Astrocyte (in vitro differentiated cells and primary cell): ENCODE results near the gene CCDC196. TPM values are rescaled to one million over a fixed set of nuclear protein-coding genes. Genes with fewer than 3 reads are reported as not detected.

Experiments used
- DNase-seq: peaks from one replicate; pipeline ENCODE4 v3.0.0-alpha.2; 2010; ENCODE audit warnings: low read depth
- FAIRE-seq: peaks from 2 replicates; lab custom pipeline; 2011; peaks lifted over from hg19 to GRCh38; lab: Jason Lieb, UNC
- H2AFZ ChIP-seq: 2 replicates; pipeline ENCODE4 v1.6.0; 2012; ENCODE audit warnings: low read depth, low read length, inconsistent platforms
- H3K27ac ChIP-seq: 2 replicates; pipeline ENCODE4 v1.5.1; 2011; ENCODE audit warnings: low read depth, low read length, inconsistent platforms
- H3K27me3 ChIP-seq: 2 replicates; pipeline ENCODE4 v1.6.0; 2011; ENCODE audit warnings: low read length, inconsistent platforms; ENCODE audit not compliant: insufficient read depth
- H3K36me3 ChIP-seq: 2 replicates; pipeline ENCODE4 v1.5.1; 2011; ENCODE audit warnings: low read length, inconsistent platforms; ENCODE audit not compliant: insufficient read depth
- H3K4me1 ChIP-seq: 2 replicates; pipeline ENCODE4 v1.5.1; 2011; ENCODE audit warnings: low read length, inconsistent platforms; ENCODE audit not compliant: insufficient read depth
- H3K4me2 ChIP-seq: 2 replicates; pipeline ENCODE4 v1.6.0; 2012; ENCODE audit warnings: low read length, inconsistent platforms
- H3K4me3 ChIP-seq: 2 replicates; pipeline ENCODE4 v1.5.1; 2011; ENCODE audit warnings: low read depth, mild to moderate bottlenecking, low read length, inconsistent platforms; ENCODE audit not compliant: insufficient read depth
- H3K79me2 ChIP-seq: 2 replicates; pipeline ENCODE4 v1.6.0; 2012; ENCODE audit warnings: mild to moderate bottlenecking, low read length, inconsistent platforms; ENCODE audit not compliant: insufficient read depth
- H3K9ac ChIP-seq: 2 replicates; pipeline ENCODE4 v1.6.0; 2012; ENCODE audit warnings: mild to moderate bottlenecking, low read length, inconsistent platforms
- H3K9me3 ChIP-seq: 2 replicates; pipeline ENCODE4 v1.5.1; 2012; ENCODE audit warnings: low read depth, mild to moderate bottlenecking, low read length, inconsistent platforms; ENCODE audit not compliant: insufficient read depth
- H4K20me1 ChIP-seq: 2 replicates; pipeline ENCODE4 v1.6.0; 2012; ENCODE audit warnings: low read length, inconsistent platforms; ENCODE audit not compliant: insufficient read depth
- H3K27ac Mint-ChIP-seq: one replicate; pipeline ENCODE4 v1.8.0; 2021; ENCODE audit warnings: mild to moderate bottlenecking, mixed read lengths; ENCODE audit not compliant: unreplicated experiment
- H3K27me3 Mint-ChIP-seq: one replicate; pipeline ENCODE4 v1.8.0; 2021; ENCODE audit warnings: low read depth, mixed read lengths; ENCODE audit not compliant: unreplicated experiment
- H3K36me3 Mint-ChIP-seq: one replicate; pipeline ENCODE4 v1.8.0; 2021; ENCODE audit warnings: low read depth, mixed read lengths; ENCODE audit not compliant: unreplicated experiment
- H3K4me1 Mint-ChIP-seq: one replicate; pipeline ENCODE4 v1.8.0; 2021; ENCODE audit warnings: low read depth, mixed read lengths; ENCODE audit not compliant: unreplicated experiment
- H3K4me3 Mint-ChIP-seq: one replicate; pipeline ENCODE4 v1.8.0; 2021; ENCODE audit warnings: mild to moderate bottlenecking, moderate library complexity, mixed read lengths; ENCODE audit not compliant: unreplicated experiment
- H3K9me3 Mint-ChIP-seq: one replicate; pipeline ENCODE4 v1.8.0; 2021; ENCODE audit warnings: mild to moderate bottlenecking, mixed read lengths; ENCODE audit not compliant: unreplicated experiment
- EZH2 ChIP-seq: IDR thresholded peaks from 2 replicates; pipeline ENCODE4 v1.6.1; 2012; ENCODE audit warnings: mild to moderate bottlenecking, low read length, inconsistent platforms; ENCODE audit not compliant: insufficient read depth
- total RNA-seq: library from RNA; stranded (reverse); gene quantifications from 2 replicates; pipeline ENCODE4 v1.2.1, GENCODE V29; 2021
- TF ChIP-seq, protein P1 (sequence below): IDR thresholded peaks from 2 replicates; pipeline ENCODE4 v1.5.1; 2011; ENCODE audit warnings: low read depth, mild to moderate bottlenecking, inconsistent platforms, low read length, moderate library complexity; ENCODE audit not compliant: insufficient read depth

Gene CCDC196
- total RNA-seq, 1 donor from 2014 or later, result not detected

GRCh38 chr14:66443785-66444184 is 42.4 kb upstream of the CCDC196 start:
- no peak overlapping the region for H3K27ac Mint-ChIP-seq

DNA sequence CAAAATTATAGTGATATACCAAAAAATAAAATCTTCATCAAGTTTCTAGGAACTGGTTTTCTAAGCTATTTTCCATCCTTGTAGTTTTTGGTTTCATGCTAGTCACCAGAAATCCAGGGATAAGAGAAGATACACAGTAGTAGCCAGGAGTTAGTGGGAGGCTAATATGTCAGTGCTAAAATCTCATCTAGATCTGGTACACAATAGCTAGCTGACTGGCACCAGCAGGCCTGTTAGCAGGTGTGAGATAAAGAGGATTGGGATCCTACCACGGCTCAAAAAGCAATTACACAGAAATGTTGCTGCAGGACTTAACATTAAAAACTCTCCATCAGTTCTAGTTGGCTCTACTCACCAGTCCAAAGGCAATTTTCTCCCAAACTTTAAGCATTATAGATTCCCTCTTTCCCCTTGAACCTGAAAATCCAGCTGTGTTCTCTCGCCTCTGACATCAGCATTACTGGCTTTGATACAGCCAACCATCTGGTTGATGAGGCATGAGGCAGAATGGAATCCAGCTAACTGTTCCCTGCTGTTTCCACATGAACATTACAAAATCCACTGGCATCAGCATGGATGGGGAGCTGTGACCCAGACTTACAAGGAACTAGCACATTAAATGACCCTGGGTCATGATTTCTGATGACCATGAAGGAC is 41.8 kb upstream of the CCDC196 start:
- H3K36me3 Mint-ChIP-seq, result no peaks in the 10 kb centered on the region
- H3K4me1 Mint-ChIP-seq, result no peaks in the 10 kb centered on the region
- Histone ChIP-seq H3K27ac (no peak overlapping the region), H3K4me3 (no peak overlapping the region), H3K4me2 (no peak overlapping the region), H4K20me1 (no peaks in the 10 kb centered on the region), H3K4me1 (no peaks in the 10 kb centered on the region), H3K9me3 (no peaks in the 10 kb centered on the region), H3K79me2 (no peaks in the 10 kb centered on the region), H3K9ac (no peak overlapping the region), H3K36me3 (no peaks in the 10 kb centered on the region), H2AFZ (no peak overlapping the region), H3K27me3 (no peaks in the 10 kb centered on the region)
- no peak overlapping the region for H3K27ac Mint-ChIP-seq
- H3K4me3 Mint-ChIP-seq, result no peak overlapping the region
- TF ChIP-seq EZH2, result no peak
- TF ChIP-seq, protein P1, sequence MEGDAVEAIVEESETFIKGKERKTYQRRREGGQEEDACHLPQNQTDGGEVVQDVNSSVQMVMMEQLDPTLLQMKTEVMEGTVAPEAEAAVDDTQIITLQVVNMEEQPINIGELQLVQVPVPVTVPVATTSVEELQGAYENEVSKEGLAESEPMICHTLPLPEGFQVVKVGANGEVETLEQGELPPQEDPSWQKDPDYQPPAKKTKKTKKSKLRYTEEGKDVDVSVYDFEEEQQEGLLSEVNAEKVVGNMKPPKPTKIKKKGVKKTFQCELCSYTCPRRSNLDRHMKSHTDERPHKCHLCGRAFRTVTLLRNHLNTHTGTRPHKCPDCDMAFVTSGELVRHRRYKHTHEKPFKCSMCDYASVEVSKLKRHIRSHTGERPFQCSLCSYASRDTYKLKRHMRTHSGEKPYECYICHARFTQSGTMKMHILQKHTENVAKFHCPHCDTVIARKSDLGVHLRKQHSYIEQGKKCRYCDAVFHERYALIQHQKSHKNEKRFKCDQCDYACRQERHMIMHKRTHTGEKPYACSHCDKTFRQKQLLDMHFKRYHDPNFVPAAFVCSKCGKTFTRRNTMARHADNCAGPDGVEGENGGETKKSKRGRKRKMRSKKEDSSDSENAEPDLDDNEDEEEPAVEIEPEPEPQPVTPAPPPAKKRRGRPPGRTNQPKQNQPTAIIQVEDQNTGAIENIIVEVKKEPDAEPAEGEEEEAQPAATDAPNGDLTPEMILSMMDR, result no peak
- DNase-seq (no peak), FAIRE-seq (no peak)
- H3K9me3 Mint-ChIP-seq, result no peaks in the 10 kb centered on the region
- no peaks in the 10 kb centered on the region for H3K27me3 Mint-ChIP-seq

More at GRCh38 chr14:66443785-66444184, 42.4 kb upstream of the CCDC196 start:
- no peak overlapping the region for H3K4me2 ChIP-seq
- H3K9me3 Mint-ChIP-seq, result no peaks in the 10 kb centered on the region
- no peaks in the 10 kb centered on the region for H3K36me3 ChIP-seq
- H3K27me3 Mint-ChIP-seq, result no peaks in the 10 kb centered on the region
- no peaks in the 10 kb centered on the region for H3K27me3 ChIP-seq
- H3K79me2 ChIP-seq, result no peaks in the 10 kb centered on the region
- no peak for TF ChIP-seq EZH2
- TF ChIP-seq, protein P1, result no peak
- no peaks in the 10 kb centered on the region for H4K20me1 ChIP-seq
- H3K4me3 ChIP-seq, result no peak overlapping the region
- H3K9ac ChIP-seq, result no peak overlapping the region
- H2AFZ ChIP-seq, result no peak overlapping the region
- no peak for DNase-seq
- H3K9me3 ChIP-seq, result no peaks in the 10 kb centered on the region
- no peaks in the 10 kb centered on the region for H3K36me3 Mint-ChIP-seq
- H3K4me1 ChIP-seq, result no peaks in the 10 kb centered on the region
- H3K4me1 Mint-ChIP-seq, result no peaks in the 10 kb centered on the region
- H3K4me3 Mint-ChIP-seq, result no peak overlapping the region
- FAIRE-seq, result no peak
- H3K27ac ChIP-seq, result no peak overlapping the region

DNA sequence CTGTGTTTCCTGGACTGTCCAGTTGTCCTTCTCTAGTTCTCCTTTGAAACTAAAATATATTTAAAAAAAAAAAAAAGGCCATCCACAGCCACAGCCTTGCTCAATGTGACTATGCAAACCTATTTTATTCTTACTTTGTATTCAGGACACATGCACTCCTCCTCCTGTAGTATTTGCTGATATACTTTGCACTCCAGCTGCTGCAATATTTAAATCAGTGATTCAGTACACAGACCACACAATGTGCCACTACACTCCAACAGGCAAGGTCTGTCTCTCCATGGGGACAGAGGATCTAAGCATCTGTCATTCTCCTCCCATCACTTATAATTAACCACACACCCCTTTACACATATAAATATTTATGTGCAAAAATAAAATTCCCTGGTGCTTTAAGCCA is 40.2 kb upstream of the CCDC196 start:
- no peak for FAIRE-seq
- no peak overlapping the region for H3K9ac ChIP-seq
- Mint-ChIP-seq H3K36me3 (no peaks in the 10 kb centered on the region), H3K4me1 (no peaks in the 10 kb centered on the region), H3K27me3 (no peaks in the 10 kb centered on the region), H3K27ac (no peak overlapping the region), H3K4me3 (no peak overlapping the region), H3K9me3 (no peaks in the 10 kb centered on the region)
- no peak overlapping the region for H3K27ac ChIP-seq
- H4K20me1 ChIP-seq, result no peaks in the 10 kb centered on the region
- H3K4me2 ChIP-seq, result no peak overlapping the region
- DNase-seq, result no peak
- H3K79me2 ChIP-seq, result no peaks in the 10 kb centered on the region
- no peaks in the 10 kb centered on the region for H3K36me3 ChIP-seq
- H3K9me3 ChIP-seq, result no peaks in the 10 kb centered on the region
- no peaks in the 10 kb centered on the region for H3K27me3 ChIP-seq
- H3K4me3 ChIP-seq, result no peak overlapping the region
- no peaks in the 10 kb centered on the region for H3K4me1 ChIP-seq
- H2AFZ ChIP-seq, result no peak overlapping the region
- TF ChIP-seq, protein P1, result no peak
- no peak for TF ChIP-seq EZH2
